K562 (cell line): Measurements from ENCODE around the gene CPN2. TPM values are rescaled to one million over a fixed set of nuclear protein-coding genes. Genes with fewer than 3 reads are reported as not detected.
A peak's percentile ranks its signal among the peaks of the same experiment; 100 is the strongest.

Experiments
- CTCFL ChIP-seq: IDR thresholded peaks from 2 replicates; pipeline ENCODE4 v1.6.1; 2011; ENCODE audit warnings: borderline replicate concordance, low read depth, mild to moderate bottlenecking, moderate library complexity, low read length; ENCODE audit not compliant: insufficient read depth, poor library complexity, severe bottlenecking
- FOSL1 ChIP-seq: fragments of 200-800 bp; sonication (Bioruptor generic); conservative IDR thresholded peaks from 2 replicates; pipeline ENCODE4 v1.6.1; 2016; ENCODE audit warnings: missing genetic modification characterization, missing compliant biosample characterization
- FOXA3 ChIP-seq, 2 experiments: fragments of 450-650 bp in 1 of 2; sonication (generic) in 1 of 2; formaldehyde crosslinking; IDR thresholded peaks in 1 of 2; conservative IDR thresholded peaks in 1 of 2; 2 replicates each; pipeline versions ENCODE4 v1.4.0 to v1.8.0; 2020 to 2022; ENCODE audit warnings: mild to moderate bottlenecking in 2 of 2, missing genetic modification reagents in 1 of 2
- HNRNPH1 ChIP-seq: fragments of 200-400 bp; formaldehyde crosslinking; optimal IDR thresholded peaks from 2 replicates; pipeline ENCODE3; 2017; ENCODE audit warnings: low read depth, mild to moderate bottlenecking, low read length, moderate library complexity
- KDM4B ChIP-seq, 2 experiments: fragments of 450-650 bp in 1 of 2; sonication (generic) in 1 of 2; IDR thresholded peaks; 2 replicates each; pipeline ENCODE4 v1.6.1; 2016 to 2017; ENCODE audit warnings: borderline replicate concordance in 2 of 2, antibody characterized with exemption in 1 of 2, low read depth in 1 of 2, mild to moderate bottlenecking in 1 of 2
- NCOA2 ChIP-seq, 2 experiments: fragments of 450-650 bp; IDR thresholded peaks; 2 replicates each; pipeline ENCODE4 v1.6.1; 2018; ENCODE audit warnings: mild to moderate bottlenecking in 2 of 2, moderate library complexity in 1 of 2; ENCODE audit not compliant: partially characterized antibody in 2 of 2
- NKRF ChIP-seq: fragments of 450-650 bp; IDR thresholded peaks from 2 replicates; pipeline ENCODE4 v1.6.1; 2016; ENCODE audit warnings: borderline replicate concordance
- PTBP1 ChIP-seq: fragments of 200-400 bp; formaldehyde crosslinking; IDR thresholded peaks from 2 replicates; pipeline ENCODE4 v1.6.1; 2017; ENCODE audit warnings: low read depth, low read length
- RB1 ChIP-seq: fragments of 450-650 bp; IDR thresholded peaks from 2 replicates; pipeline ENCODE4 v1.6.1; 2017; ENCODE audit warnings: low read depth, mild to moderate bottlenecking
- RUNX1 ChIP-seq: sonication (generic); IDR thresholded peaks from 2 replicates; pipeline ENCODE4 v1.6.1; 2016; ENCODE audit warnings: antibody characterized with exemption, low read depth
- TCF3 ChIP-seq: sonication (generic); formaldehyde crosslinking; IDR thresholded peaks from 2 replicates; pipeline ENCODE4 v1.4.0; 2020; ENCODE audit warnings: mild to moderate bottlenecking, missing genetic modification reagents
- ZBTB43 ChIP-seq: sonication (generic); formaldehyde crosslinking; IDR thresholded peaks from 2 replicates; pipeline ENCODE4 v1.8.0; 2023; ENCODE audit warnings: mild to moderate bottlenecking, missing genetic modification reagents
- ZFP30 ChIP-seq: fragments of 250-450 bp; sonication (Bioruptor Pico); IDR thresholded peaks from 2 replicates; pipeline ENCODE4 v1.8.0; 2022; ENCODE audit warnings: moderate library complexity, mild to moderate bottlenecking, inconsistent platforms, borderline replicate concordance
- ZKSCAN1 ChIP-seq: fragments of 150-350 bp; IDR thresholded peaks from 2 replicates; pipeline ENCODE4 v1.6.1; 2016; ENCODE audit warnings: low read depth, low read length
- ZNF316 ChIP-seq: fragments of 450-650 bp; IDR thresholded peaks from 2 replicates; pipeline ENCODE4 v1.6.1; 2016
- ZNF431 ChIP-seq: sonication (generic); formaldehyde crosslinking; IDR thresholded peaks from 2 replicates; pipeline ENCODE4 v1.8.0; 2022; ENCODE audit warnings: mild to moderate bottlenecking, missing genetic modification reagents
- ZNF445 ChIP-seq: fragments of 250-450 bp; sonication (Bioruptor Pico); IDR thresholded peaks from 2 replicates; pipeline ENCODE4 v1.4.0; 2020; ENCODE audit warnings: low read depth, mild to moderate bottlenecking, moderate library complexity
- ZNF830 ChIP-seq: fragments of 250-450 bp; sonication (Bioruptor Pico); IDR thresholded peaks from 2 replicates; pipeline ENCODE4 v1.5.0; 2021; ENCODE audit warnings: mild to moderate bottlenecking
- polyA plus RNA-seq, 8 experiments: library from polyadenylated mRNA; depleted of rRNA in 4 of 8; stranded (reverse) in 5 of 8; unstranded in 3 of 8; fragments of >200 nt; fragmentation: Nextera tagmentation in 2 of 8; fragmentation: Illumina TruSeq in 1 of 8; extraction: Ambion mirVana in 2 of 8; extraction: Trizol in 1 of 8; gene quantifications; 2 replicates each; pipeline versions ENCODE4 v1.2.1 to v1.2.3, GENCODE V29; 2011 to 2014; ENCODE audit warnings: inconsistent platforms in 1 of 8, missing spikeins in 1 of 8
- total RNA-seq, 7 experiments: library from RNA; depleted of rRNA in 6 of 7; stranded (reverse); fragments of >200 nt in 6 of 7; fragmentation: Illumina TruSeq in 2 of 7; extraction: Trizol in 2 of 7; gene quantifications; 2 replicates each; pipeline versions ENCODE4 v1.2.1 to v1.2.3, GENCODE V29; 2011 to 2021; ENCODE audit warnings: low replicate concordance in 1 of 7
- TF ChIP-seq, protein P1 (sequence below), 2 experiments: IDR thresholded peaks in 1 of 2; conservative IDR thresholded peaks in 1 of 2; 2 replicates each; pipeline ENCODE4 v1.6.1; 2016; ENCODE audit warnings: low read depth in 2 of 2, mild to moderate bottlenecking in 1 of 2, missing compliant biosample characterization in 1 of 2, missing genetic modification characterization in 1 of 2, moderate library complexity in 1 of 2

The CPN2 gene
- total and polyA plus RNA-seq, 9 of the 15 experiments (the other 6 are each of a cell fraction or from before 2014, with no cell fraction given) = not detected

DNA sequence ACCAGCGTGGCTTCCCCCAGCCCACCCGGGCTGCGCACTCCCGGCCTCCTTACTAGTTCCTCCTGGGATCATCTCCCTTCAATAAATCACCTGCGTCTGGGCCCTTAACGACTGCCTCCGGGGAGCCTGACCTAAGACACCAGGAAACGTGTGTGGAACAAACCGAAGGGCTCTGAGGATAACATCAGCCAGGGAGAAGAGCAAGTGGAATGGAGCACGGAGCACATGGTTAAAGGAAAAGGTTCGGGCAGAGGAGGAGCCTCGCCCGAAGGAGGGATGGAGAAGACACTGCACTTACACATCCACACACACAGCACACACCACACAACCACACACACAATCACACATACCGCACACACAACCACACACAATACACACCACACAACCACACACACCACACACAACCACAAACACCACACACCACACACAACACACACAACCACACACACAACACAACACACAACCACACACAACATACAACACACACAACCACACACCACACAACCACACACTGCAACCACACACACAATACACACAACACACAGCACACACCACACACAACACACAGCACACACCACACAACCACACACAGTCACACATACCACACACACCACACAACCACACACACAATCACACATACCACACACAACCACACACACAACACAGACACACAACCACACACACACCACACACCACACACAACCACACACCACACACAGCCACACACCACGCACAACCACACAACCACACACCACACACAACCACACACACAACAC is 24.7 kb downstream of the CPN2 start (continued):
- TF ChIP-seq, protein P1, sequence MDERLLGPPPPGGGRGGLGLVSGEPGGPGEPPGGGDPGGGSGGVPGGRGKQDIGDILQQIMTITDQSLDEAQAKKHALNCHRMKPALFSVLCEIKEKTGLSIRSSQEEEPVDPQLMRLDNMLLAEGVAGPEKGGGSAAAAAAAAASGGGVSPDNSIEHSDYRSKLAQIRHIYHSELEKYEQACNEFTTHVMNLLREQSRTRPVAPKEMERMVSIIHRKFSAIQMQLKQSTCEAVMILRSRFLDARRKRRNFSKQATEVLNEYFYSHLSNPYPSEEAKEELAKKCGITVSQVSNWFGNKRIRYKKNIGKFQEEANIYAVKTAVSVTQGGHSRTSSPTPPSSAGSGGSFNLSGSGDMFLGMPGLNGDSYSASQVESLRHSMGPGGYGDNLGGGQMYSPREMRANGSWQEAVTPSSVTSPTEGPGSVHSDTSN (CRISPR knock-in tag; IDR thresholded peaks at IDR 0.05; ENCODE audit: low read depth) = no peak
- TF ChIP-seq, protein P1 (tag; conservative IDR thresholded peaks at IDR 0.05; ENCODE audit: low read depth) = no peak
- TF ChIP-seq RB1 = no peak
- no peak for TF ChIP-seq RUNX1
- no peak for TF ChIP-seq ZBTB43 (CRISPR knock-in tag)
- no peak for TF ChIP-seq FOXA3 (CRISPR knock-in tag; conservative IDR thresholded peaks at IDR 0.05 in 1 of 2, IDR thresholded peaks at IDR 0.05 in 1 of 2)
- TF ChIP-seq FOSL1 (tag) = no peak
- TF ChIP-seq PTBP1 = no peak
- no peak for TF ChIP-seq CTCFL
- no peak; the same call in 1 of the 2 replicates for TF ChIP-seq ZNF316
- no peak for TF ChIP-seq ZFP30 (CRISPR knock-in tag)
- no peak for TF ChIP-seq NCOA2 (IDR thresholded peaks at IDR 0.05; ENCODE audit: partially characterized antibody in 2 of 2)
- TF ChIP-seq KDM4B (IDR thresholded peaks at IDR 0.05; ENCODE audit: borderline replicate concordance in 2 of 2, low read depth in 1 of 2) = peak in 1 of 2 experiments; percentile 27; a peak in 2 of 4 replicates
- no peak for TF ChIP-seq ZNF830 (CRISPR knock-in tag)
- TF ChIP-seq TCF3 = 0 out of 2 replicates have a peak, but pooled peaks have one; percentile 5
- TF ChIP-seq ZNF445 = no peak
- no peak for TF ChIP-seq ZNF431
- TF ChIP-seq HNRNPH1 = no peak
- TF ChIP-seq ZKSCAN1 = no peak
- peak; percentile 86 for TF ChIP-seq NKRF
